ENCODE results near the gene BCL7B.

DNA sequence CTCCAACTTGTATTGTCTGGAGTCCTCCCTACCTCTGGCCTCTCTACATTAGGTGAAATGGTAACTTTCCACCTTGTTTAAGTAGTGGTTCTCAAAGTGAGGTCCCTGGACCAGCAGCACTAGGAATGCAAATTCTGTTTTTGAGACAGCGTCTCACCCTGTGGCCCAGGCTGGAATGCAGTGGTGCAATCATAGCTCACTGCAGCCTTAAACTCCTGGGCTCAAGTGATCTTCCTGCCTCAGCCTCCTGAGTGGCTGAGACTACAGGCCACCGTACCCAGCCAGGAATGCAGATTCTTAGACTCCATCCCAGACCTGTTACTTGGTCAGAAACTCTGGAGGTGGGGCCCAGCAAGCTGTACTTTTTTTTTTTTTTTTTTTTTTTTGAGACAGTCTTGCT, 27.7 kb upstream of the BCL7B start:
- TF ChIP-seq POLR2AphosphoS5 (IDR thresholded peaks at IDR 0.05) (no peak), CTCF (IDR thresholded peaks at IDR 0.05) (no peak), POLR2A (IDR thresholded peaks at IDR 0.05) (no peak)

All from breast epithelium (tissue), 3 donors.